SK-N-MC (cell line): Measurements from ENCODE around the gene CHST7.

Source experiments
- EZH2 ChIP-seq: fragments of 200-600 bp; sonication (generic); IDR thresholded peaks from one replicate; pipeline ENCODE4 v1.6.1; 2017; ENCODE audit warnings: antibody characterized with exemption
- POLR2AphosphoS5 ChIP-seq: IDR thresholded peaks from 2 replicates; pipeline ENCODE4 v1.6.1; 2012; ENCODE audit warnings: mild to moderate bottlenecking, low read depth, low read length, borderline replicate concordance

- TF ChIP-seq POLR2AphosphoS5 (no peak), EZH2 (no peak)
Observed at GRCh38 chrX:46551494-46552128, 22.0 kb upstream of the CHST7 start.
